GM21390 (cell line): Measurements from ENCODE around the gene DENND1A.

Experiments
- ATAC-seq: cut with Tn5 transposase; IDR thresholded peaks from one replicate; pipeline ENCODE4 v1.9.1; 2021; ENCODE audit not compliant: unreplicated experiment

The DENND1A gene

GRCh38 chr9:123544007-123544827 lies 385.7 kb downstream of the DENND1A start:
- no peak for ATAC-seq

GRCh38 chr9:123543492-123543891 lies 386.4 kb downstream of the DENND1A start:
- no peak for ATAC-seq

DNA sequence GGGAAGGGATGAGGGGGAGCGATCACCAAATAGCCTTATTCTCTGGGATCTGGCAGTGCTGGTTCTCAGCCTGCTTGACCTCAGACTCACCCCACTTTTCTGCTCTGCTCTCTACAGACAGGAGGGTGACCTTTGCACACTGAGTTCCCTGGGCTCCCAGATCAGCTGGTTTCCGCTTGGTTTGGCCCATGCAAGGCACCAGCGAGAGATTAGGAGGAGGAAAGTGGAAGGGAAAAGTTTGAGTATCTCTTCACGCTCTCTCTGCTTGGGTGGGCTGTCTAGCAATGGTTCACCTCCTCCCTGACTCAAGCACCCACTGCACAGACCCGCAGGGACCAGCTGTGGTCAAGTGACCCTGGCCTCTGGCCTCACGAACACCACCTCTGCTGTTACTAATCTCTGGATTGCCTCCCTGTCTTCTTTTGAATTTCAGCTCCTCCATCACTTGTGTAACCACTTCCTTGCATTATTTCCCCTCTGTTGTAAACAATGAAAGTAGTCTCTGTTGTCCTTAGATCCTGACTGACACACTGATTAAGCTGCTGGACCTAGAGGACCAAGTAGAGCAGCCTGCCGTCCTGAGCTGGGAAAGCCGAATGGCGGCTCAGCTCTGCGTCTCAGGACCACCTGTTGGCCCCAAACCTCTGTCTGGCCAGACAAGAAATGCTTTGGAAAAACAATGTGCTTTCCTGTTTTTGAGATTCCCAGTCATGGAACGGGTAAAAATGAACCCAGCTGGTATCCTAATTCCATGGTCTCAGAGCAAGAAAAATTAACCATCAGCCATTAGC lies 387.3 kb downstream of the DENND1A start:
- ATAC-seq: no peak

GRCh38 chr9:123541411-123541810 lies 388.5 kb downstream of the DENND1A start:
- ATAC-seq: no peak

DNA sequence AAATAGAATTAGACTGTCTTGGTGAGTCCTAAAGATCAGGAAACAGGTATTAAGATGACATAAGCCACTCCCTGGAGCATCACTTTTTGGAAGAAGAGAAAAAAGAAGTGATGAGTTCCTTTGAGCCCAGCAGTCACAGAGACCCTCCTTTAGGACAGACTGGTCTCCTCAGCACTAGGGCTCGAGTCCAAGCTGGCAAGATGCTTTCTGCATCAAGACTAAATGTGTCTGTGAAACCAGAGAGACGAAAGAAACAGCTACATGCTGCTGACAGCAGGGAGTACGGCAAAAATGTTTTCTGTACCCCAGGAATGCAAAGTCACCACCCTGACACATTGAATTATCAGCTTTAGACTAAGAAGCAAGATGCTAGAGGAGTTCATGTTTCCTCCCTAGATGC lies 389.5 kb downstream of the DENND1A start:
- ATAC-seq: no peak

DNA sequence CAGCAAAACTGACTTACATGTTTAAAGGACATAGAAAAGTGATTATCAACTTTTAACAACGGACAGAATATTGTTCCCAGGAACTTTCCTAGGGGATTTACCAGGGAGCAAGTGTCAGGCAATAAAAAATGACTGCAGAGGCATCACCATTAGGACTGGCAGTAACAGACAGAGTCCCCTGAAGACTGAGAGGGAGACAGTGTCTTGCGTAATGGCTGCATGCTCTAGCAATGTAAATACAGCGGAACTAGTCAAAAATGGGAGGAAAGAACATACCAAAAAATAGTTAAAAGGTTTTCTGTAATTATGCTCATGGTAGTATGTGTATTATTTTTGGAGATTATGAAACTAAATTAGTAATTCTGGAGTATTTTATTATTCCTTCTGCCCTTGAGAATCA lies 392.1 kb downstream of the DENND1A start:
- ATAC-seq: no peak

DNA sequence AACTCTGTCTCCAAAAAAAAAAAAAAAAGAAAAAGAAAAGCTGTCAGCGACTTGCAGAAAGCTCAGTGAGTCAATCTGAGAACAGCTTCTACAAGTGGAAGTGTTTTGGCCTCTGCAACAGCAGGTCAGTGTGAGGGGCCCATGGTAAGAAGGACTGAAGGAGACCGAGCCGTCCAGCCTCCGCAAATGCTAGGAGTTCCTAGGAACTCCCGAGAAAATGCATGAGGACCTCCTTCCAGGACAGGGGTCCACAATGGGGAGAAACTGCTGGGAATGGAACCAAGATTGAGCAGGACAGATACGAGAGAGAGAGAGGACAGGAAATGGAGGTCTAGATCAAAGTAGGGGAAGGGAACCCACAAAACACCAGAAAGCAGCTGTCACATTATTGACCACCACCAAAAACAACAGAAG lies 393.5 kb downstream of the DENND1A start:
- ATAC-seq: no peak

DNA sequence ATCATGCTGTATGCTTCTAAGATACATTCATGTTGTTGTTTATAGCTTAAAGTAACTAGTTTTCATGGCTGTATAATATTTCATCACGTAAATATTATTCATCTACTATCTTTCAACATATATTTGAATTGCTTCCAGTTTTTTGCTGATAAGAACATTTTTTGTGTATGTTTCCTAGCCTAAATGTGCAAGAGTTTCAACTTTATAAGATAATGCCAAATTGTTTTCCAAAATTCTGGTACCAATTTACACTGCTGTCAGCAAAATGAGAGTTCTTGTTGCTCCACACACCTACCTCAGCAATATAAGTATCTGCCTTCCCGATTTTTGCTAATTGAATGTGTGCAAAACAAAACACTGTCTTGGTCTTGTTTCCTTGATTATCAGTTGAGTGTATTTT lies 395.6 kb downstream of the DENND1A start:
- no peak for ATAC-seq

- no peak for ATAC-seq
These were observed 399.7 kb downstream of the DENND1A start for GRCh38 chr9:123530244-123530643.

- ATAC-seq: no peak
These were observed 401.4 kb downstream of the DENND1A start for GRCh38 chr9:123528501-123528900.

DNA sequence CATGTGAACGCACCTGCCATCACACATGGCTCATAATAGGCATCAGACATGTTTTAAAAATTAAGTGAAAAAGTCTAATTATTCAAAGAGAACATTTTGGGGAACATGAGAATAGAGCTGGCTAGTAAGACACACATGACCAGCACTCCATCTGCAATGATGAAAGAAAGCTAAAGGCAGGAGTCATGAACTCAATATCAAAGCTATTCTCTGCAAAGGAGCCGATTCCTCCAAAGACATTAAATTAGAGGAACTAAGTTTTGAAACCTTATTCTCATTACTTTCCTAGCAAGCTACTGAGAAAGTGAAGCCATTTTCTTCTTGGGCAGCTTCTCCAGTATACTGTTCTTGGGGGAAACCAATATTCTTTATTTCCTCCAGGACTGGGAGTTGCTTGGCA lies 401.9 kb downstream of the DENND1A start:
- ATAC-seq: no peak

DNA sequence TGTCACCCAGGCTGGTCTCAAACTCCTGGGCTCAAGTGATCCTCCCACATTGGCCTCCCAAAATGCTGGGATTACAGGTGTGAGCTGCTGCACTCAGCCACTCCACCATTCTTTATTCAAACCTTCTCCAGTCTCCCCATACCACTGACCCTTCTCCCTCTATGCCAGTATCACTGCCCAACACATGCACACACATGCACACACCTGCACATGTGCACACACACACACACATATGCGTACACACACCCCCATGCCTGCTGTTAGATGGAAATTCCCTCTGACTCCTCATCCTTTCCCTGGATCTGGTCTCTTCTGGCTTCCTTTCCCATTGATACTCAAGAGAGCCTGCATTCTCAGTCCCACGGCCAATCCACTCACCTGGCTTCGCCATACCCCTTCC lies 404.0 kb downstream of the DENND1A start:
- ATAC-seq: no peak

- no peak for ATAC-seq
These were observed 404.5 kb downstream of the DENND1A start for GRCh38 chr9:123525424-123525823.

DNA sequence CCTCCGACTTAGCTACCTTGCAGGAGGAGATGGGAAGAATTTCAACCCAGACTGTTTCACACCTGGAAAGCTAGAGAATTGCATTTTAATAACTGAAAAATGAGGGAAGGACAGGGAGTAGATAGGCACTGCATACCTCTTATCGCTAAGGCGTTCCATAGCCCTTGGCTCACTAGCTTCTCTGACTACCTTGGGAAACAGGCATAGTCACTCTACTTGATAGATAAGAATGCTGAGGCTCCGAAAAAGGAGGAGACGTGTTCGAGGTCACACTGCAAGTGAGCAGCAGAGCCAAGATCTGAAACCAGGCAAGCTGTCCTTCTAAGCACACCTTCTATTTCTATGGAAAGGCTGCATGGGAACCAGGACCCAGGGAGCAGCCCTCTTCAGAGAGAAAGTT lies 405.1 kb downstream of the DENND1A start:
- ATAC-seq: no peak

DNA sequence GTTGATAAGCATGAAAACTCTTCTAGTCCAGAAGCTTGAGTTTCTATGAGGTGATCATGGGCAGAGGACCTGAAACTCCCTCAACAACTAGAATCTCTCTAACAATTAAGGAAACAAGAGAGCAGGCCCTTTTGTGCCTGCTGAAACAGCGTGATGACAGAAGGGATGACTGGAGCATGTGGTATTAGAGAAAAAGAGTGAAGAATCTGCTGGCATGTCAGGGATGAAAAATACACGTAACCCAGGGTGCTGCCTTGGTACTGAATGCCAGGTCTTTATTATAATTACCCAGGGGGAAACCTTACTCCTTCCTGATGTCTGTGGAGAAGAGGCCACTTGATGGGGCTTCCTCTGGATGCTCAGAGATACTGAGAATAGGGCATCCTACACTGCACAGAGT lies 406.1 kb downstream of the DENND1A start:
- no peak for ATAC-seq

- ATAC-seq: no peak
These were observed 406.9 kb downstream of the DENND1A start for GRCh38 chr9:123523001-123523400.

GRCh38 chr9:123522251-123522650 lies 407.7 kb downstream of the DENND1A start:
- ATAC-seq: no peak

DNA sequence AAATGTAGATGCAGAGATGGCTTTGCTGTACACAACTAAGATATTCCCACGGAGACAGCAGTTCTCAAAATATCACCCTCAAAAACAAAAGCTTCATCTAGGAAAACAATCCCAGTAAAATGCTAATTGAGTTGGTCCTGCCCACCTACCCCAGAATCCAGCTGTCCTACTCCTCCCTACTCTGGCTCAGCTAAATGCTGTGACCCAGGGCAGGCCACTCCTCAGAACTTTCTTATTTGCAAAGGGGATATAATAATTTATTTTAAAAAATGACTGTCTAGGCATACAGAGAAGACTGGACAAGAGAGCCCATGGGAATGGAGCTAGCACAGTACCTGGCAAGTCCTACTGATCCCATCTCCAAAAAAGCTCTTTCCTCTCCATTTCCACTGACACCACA lies 411.6 kb downstream of the DENND1A start:
- ATAC-seq: no peak

DNA sequence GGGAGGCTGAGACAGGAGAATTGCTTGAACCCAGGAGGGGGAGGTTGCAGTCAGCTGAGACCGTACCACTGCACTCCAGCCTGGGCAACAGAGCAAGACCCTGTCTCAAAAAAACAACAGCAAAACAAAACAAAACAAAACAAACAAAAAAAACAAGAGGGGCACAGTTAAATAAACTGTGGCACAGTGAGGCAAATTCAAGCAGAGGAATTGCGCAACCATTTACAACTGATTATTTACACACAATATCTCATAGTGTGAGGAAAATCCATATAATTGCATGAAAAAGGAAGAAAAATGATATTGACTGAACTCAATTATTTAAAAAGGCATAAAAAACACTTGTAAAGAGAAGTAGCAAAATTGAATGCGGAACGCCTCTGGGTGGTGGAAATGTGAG lies 412.4 kb downstream of the DENND1A start:
- ATAC-seq: no peak

GRCh38 chr9:123514766-123515165 lies 415.2 kb downstream of the DENND1A start:
- ATAC-seq: no peak

DNA sequence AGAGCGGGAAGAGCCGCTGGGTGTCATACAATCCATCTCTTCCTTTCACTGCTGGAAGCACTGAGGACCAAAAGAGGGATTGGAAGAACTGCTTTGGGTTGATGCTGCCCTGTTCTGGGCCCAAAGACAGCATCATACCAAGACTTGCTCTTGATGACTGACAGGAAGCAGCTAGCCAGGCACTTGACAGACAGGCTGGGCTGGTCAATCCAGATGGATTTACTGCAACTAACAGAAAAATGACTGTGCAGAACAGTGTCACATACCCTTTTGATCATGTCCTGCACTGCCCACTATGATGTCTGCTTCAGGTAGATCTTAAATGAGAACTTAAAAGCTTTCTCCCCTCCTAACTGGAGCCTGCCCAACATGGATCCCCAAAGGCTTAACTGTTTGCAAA lies 416.4 kb downstream of the DENND1A start:
- no peak for ATAC-seq
